GM21360 (cell line): ENCODE results near the gene CACNA1H.

ENCODE experiments used
- ATAC-seq: cut with Tn5 transposase; IDR thresholded peaks from one replicate; pipeline ENCODE4 v1.9.1; 2021; ENCODE audit warnings: mild to moderate bottlenecking, moderate library complexity; ENCODE audit not compliant: unreplicated experiment

Gene CACNA1H

DNA sequence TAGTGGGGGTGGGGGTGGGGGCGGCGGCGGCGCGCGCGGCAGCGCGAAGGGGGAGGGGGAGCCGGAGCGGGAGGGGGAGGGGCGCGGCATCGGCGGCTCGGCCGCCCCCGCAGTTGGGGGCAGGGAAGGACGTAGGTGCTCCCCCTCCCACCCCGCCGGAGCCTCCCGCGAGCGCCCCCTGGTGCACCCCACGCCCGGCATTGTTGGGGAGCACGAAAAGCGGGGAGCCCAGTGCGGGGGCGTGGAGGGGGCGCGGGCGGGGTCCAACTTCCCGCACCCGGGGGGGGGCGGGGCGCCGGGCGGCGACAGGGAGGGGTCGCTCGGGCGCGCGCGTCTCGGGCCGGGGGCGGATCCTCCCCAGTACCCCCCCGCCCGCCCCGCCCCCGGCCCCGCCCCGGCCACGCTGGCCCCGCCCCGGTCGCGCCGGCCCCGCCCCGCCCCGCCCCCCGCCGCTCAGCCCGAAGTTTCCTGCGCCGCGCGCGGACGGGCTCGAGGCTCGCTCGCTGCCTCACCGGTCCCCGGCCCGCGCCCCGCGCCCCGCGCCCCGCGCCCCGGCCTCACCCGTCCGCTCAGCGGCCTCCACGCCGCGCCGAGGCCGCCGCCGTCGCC, at the start of gene CACNA1H:
Gene CACNA1H (plus strand): TSS at position 456 of the 609 bp plus-strand sequence. CDS start 632 bp downstream, outside the sequence.
- ATAC-seq, result no peak

DNA sequence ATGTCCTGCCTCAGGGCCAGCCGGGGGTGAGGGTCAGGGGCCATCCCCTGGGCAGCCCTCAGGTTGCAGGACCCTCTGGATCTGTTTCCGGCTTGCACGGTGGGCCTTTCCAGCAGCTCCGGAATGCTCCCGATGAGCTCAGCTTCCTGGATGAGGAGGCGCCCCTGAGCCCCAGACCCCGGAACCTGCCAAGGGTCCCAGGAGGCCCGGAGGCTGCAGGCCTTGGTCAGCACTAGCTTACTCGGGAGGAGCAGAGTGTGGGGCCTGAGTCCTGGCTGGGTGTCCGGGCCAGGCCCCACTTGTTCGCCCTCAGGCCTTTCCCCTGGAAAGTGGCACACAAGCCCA, 49.3 kb upstream of the CACNA1H start:
- ATAC-seq, result no peak

DNA sequence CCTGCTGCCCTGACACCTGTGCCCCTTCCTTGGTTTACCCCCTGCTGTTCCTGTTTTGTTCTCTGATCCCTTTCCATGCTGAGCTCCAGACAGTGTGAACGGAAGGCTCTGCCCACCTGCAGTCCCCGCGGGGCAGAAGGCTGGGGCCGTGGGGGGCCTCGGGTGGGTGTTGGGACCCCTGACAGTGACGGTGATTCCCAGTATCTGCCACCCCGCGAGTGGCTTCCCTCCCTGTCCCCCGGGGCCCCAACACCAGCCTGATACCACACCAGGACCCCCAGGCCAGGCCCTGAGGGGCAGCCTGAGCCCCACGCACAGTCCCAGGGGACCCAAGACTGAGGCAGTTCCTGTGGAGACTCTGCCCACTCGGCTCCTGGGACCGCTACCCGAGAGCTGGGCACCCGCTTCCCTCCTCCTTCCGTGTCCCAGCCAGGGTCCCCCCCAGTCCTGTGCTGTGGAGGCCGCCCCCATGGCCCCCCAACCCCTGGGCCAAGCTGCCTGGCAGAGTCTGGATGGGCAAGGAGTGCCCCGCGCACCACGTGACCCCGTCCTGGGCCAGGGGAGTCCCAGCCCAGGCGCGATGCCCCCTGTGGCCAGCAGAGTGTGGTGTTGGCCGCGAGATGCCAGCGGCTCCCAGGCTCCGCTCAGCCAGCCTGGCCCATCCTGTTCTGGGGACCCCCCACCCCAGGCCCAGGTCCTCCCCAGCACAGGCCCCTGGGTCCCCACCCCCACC, 46.9 kb upstream of the CACNA1H start:
- ATAC-seq, result no peak

DNA sequence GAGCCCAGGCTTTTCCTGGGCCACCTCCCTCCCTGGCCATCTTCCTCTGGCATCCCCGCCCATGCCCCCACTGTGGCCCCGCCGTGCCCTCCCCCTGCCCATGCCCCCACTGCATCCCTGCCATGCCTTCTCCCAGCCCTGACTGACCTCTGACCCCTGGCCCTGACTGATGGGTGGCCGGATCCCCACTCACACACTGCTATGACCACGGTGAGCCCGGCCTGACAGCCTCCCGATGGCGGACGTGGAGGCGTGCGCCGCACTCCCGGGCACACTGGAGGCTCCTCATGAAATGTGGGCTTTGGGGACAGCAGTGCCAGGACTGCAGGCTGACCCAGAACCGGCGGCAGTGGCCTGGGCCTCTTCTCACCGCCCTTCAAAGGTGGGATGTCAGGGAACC, 46.2 kb upstream of the CACNA1H start:
- no peak for ATAC-seq

DNA sequence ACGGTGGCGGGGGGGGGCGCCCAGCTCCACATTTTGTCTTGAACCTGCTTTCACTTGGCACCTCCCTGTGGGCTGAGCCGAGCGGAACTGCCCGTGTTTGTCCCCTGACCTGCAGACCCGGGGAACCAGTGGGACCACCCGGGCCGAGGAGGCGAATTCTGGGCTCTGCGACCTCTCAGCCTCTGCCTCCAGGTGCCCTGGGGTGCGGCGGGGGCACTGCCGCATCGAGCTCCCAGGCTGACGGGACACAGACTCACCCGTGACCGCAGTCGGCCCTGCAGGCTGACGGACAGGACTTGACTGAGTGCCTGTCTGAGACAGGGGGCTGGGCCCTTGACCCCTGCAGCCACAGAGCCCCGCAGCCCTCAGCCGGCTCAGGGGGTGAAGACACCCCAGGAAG, 45.8 kb upstream of the CACNA1H start:
- no peak for ATAC-seq

DNA sequence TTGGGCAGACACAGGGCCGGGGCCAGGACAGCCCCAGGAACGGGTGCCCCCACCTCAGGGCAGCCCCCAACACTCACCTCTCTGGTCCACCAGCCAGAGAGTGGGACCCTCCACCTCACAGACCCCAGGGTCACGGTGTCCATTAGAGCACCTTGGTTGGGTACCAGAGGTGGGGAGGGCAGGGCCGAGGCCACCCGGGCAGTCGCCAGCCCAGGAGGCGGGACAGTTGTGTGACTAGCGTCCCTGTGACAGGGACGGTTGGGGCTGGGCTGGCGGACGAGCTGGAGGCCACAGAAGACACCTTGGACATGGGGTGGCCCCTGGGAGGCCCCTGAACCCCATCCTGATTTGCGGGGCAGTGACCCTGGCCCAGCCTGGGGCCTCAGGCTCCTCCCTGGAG, 45.2 kb upstream of the CACNA1H start:
- no peak for ATAC-seq

DNA sequence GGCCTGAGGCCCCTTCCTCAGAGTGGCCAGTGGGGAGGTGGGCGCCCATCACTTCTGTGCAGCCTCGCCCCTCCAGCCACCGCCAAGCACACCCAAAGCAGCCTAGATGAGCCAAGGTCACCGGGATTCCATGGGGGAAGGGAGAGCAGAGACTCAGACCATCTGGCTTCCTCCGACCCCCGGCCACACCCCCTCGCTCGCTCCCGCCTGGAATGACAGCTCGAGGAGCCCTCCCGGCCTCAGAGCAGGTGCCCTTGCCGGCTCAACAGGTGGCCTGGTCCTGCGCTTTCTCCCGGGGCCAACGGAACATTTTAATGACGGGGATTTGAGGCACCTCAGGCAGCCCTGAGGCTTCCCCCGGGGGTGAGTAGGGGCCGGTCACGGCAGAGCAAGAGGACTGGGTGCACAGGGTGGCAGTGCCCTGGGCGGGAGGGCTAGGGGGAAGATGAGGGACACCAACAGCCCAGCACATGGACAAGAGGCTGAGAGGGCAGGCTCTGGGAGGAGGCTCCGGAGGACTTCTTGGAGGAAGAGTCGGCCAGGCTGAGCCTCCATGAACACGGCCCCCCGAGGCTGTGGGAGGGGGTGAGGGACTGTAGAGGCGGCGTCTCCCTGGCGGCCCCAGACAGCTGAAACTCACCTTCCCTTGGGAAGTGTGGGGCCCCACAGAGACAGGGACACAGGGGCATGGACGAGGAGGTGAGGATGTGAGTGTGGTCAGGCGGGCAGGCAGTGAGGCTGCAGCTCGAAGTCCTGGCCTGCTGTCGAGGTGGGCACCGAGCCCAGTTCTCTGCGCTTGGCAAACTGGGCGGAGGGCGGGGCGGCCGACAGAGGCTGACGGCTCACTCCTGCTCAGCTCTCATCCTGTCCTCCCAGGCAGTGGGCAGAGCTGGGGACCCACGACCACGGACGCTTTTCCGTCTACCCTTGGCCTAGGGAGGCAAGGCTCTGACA, 44.3 kb upstream of the CACNA1H start:
- no peak for ATAC-seq

GRCh38 chr16:1109648-1110047, 43.3 kb upstream of the CACNA1H start:
- ATAC-seq, result no peak

GRCh38 chr16:1112506-1113184, 40.3 kb upstream of the CACNA1H start:
- no peak for ATAC-seq

GRCh38 chr16:1113489-1113888, 39.4 kb upstream of the CACNA1H start:
- ATAC-seq, result no peak

GRCh38 chr16:1113889-1114526, 38.9 kb upstream of the CACNA1H start:
- no peak for ATAC-seq

GRCh38 chr16:1116693-1117077, 36.2 kb upstream of the CACNA1H start:
- no peak for ATAC-seq

- ATAC-seq, result no peak
Measured at GRCh38 chr16:1117176-1117900, 35.6 kb upstream of the CACNA1H start.

- ATAC-seq, result no peak
Measured at GRCh38 chr16:1117926-1118325, 35.0 kb upstream of the CACNA1H start.

DNA sequence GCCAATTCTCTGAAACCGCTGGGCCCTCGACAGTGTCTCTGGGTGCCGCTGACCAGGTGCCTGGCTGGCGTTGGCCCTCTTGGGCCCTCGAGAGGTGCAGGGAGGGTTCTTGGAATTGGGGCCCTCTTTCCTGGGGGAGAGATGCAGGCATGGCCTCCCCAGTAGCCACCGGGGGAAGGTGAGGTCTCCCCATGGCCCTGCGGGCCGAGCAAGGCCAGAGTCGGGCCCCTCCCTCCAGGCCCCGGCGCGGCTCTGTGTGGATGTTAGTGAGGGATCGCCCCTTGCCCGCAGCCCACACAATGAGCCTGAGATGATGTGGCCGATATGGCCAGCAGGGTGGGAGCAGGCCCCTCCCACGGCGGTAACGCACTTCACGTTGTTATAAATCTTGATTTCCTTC, 33.8 kb upstream of the CACNA1H start:
- no peak for ATAC-seq

DNA sequence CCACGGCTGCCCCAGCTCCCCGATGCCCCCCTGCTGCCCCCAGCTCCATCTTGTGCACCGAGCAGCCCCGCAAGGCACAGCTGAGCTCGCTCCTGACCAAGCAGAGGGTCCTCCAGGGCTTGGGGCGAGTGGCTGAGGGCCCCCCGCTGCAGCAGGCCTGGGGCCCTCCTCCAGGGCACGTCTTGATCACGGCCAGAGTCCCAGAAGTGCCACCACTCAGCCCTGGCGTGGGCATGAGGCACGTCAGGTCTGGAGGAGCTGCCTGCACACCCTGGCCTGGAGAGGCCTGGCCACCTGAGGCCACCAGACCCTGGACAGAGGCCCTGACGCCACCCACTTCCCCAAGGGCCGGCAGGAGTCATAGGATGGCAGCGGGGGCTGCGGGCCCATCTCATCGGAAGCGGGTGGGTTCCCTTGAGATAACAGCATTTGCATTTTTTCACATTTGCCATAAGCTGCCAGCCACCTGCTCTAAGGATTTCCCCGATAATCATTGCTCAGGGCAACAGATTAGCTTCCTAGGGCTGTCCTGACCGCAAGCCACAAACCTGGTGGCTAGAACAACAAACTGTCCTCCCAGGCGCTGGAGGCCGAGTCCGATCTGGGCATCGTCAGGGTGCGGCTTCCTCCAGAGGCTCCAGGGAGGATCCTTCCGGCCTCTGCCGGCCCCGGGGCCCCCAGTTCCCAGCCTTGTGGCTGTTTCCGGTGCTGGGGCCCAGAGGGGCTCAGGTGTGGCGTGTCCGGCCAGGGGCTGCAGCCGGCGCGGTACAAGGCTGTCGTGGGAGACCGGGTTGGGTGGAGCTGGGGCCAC, 32.9 kb upstream of the CACNA1H start:
- no peak for ATAC-seq

GRCh38 chr16:1120577-1120941, 32.3 kb upstream of the CACNA1H start:
- ATAC-seq, result no peak

DNA sequence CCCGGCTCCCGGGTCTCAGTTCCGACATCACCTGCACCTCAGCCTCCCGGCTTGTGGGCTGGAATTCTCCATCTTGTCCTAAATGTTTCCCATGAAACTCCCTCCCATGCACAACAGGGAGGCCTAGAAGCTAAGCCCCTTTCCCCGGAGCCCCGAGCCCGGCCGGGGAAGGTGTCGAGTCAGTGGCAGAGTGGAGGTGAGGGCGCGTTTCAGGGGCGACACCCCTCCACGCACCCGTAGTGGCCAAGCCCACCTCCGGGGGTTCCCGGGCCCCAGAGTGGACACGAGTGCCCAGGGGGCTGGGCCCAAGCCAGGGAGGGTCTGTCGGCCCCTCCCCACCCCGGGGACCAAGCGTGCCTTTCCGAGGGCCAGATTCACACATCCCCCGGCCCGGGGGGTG, 31.9 kb upstream of the CACNA1H start:
- no peak for ATAC-seq
